MCF 10A (cell line): Measurements from ENCODE around the gene FCRL2. TPM values are rescaled to one million over a fixed set of nuclear protein-coding genes. Genes with fewer than 3 reads are reported as not detected.
"Not testable (repeated sequence)": the region's sequence is repeated elsewhere in the genome, so short reads cannot be mapped to it uniquely, and the experiment has no call there.

Experiments used
- BruUV-seq: library from RNA; stranded (reverse); fragments of 400-500 nt; replicated peaks from 2 replicates; lab custom pipeline; 2021; lab: Mats Ljungman, UMichigan
- CTCF ChIA-PET: fragments of 300-600 bp; sonication (Branson Sonifier 250); formaldehyde crosslinking; extraction: SDS; loops from one replicate; lab custom pipeline; 2021; ENCODE audit warnings: antibody characterized with exemption, inconsistent platforms; lab: Yijun Ruan, JAX
- POLR2A ChIA-PET: fragments of 300-600, 350-650 bp; sonication (Branson Sonifier 250); formaldehyde crosslinking; extraction: SDS; loops from one replicate; lab custom pipeline; 2020; ENCODE audit warnings: antibody characterized with exemption, inconsistent platforms; lab: Yijun Ruan, JAX
- DNase-seq: peaks from one replicate; pipeline ENCODE4 v3.0.0-alpha.2; 2018; ENCODE audit not compliant: unreplicated experiment
- H3K27ac Mint-ChIP-seq: one replicate; pipeline ENCODE4 v1.8.0; 2022; ENCODE audit warnings: mild to moderate bottlenecking, low read depth, mixed read lengths; ENCODE audit not compliant: unreplicated experiment
- H3K27me3 Mint-ChIP-seq: one replicate; pipeline ENCODE4 v1.8.0; 2022; ENCODE audit warnings: mixed read lengths; ENCODE audit not compliant: insufficient read depth, unreplicated experiment
- H3K36me3 Mint-ChIP-seq: one replicate; pipeline ENCODE4 v1.8.0; 2022; ENCODE audit warnings: mild to moderate bottlenecking, moderate library complexity, mixed read lengths; ENCODE audit not compliant: insufficient read depth, unreplicated experiment
- H3K4me1 Mint-ChIP-seq: one replicate; pipeline ENCODE4 v1.8.0; 2022; ENCODE audit warnings: mixed read lengths; ENCODE audit not compliant: insufficient read depth, unreplicated experiment
- H3K4me3 Mint-ChIP-seq: one replicate; pipeline ENCODE4 v1.8.0; 2022; ENCODE audit warnings: mild to moderate bottlenecking, moderate library complexity, mixed read lengths; ENCODE audit not compliant: unreplicated experiment
- H3K9me3 Mint-ChIP-seq: one replicate; pipeline ENCODE4 v1.8.0; 2022; ENCODE audit warnings: mixed read lengths; ENCODE audit not compliant: unreplicated experiment
- intact Hi-C: fragments of 100-400 bp; cut with micrococcal nuclease; formaldehyde crosslinking; loops from 2 replicates; pipeline ENCODE4 v1.14.1; 2022
- total RNA-seq: library from RNA; stranded (reverse); gene quantifications from 2 replicates; pipeline ENCODE4 v1.2.3, GENCODE V29; 2022
- TF ChIP-seq, protein P1 (sequence below): fragments of 200-600 bp; IDR thresholded peaks from one replicate; pipeline ENCODE4 v1.8.0; 2022; ENCODE audit warnings: antibody characterized with exemption, mild to moderate bottlenecking; ENCODE audit not compliant: unreplicated experiment

The FCRL2 gene
- total RNA-seq, 1 experiment from 2014 or later = not detected

DNA sequence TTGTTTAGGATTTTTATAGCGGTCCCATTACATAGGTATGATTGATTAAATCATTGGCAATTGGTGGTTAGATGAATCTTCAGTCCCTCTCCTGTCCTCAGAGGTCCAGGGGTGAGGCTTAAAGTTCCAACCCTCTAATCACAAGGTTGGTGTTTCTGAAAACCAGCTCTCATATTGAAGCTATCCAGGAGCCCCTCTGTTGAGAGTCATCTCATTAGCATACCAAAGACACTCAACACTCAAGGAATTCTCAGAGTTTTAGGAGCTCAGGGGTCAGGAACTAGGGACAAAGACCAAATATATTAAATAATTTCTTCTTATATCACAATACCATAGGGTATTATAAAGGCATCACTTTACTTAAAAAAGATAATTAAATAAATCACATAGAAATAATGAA is 23.3 kb downstream of the FCRL2 start:
- BruUV-seq = no TSS peak
- DNase-seq = no peak
- H3K9me3 Mint-ChIP-seq = no peaks in the 10 kb centered on the region
- no peaks in the 10 kb centered on the region for H3K36me3 Mint-ChIP-seq
- intact Hi-C loops = no loop called here
- TF ChIP-seq, protein P1, sequence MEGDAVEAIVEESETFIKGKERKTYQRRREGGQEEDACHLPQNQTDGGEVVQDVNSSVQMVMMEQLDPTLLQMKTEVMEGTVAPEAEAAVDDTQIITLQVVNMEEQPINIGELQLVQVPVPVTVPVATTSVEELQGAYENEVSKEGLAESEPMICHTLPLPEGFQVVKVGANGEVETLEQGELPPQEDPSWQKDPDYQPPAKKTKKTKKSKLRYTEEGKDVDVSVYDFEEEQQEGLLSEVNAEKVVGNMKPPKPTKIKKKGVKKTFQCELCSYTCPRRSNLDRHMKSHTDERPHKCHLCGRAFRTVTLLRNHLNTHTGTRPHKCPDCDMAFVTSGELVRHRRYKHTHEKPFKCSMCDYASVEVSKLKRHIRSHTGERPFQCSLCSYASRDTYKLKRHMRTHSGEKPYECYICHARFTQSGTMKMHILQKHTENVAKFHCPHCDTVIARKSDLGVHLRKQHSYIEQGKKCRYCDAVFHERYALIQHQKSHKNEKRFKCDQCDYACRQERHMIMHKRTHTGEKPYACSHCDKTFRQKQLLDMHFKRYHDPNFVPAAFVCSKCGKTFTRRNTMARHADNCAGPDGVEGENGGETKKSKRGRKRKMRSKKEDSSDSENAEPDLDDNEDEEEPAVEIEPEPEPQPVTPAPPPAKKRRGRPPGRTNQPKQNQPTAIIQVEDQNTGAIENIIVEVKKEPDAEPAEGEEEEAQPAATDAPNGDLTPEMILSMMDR = no peak
- ChIA-PET CTCF (interaction anchor here (0.5 kb wide), 1 partner anchor 41 kb away, joined by 3 read pairs; no protein-coding TSS in a partner anchor), POLR2A (no interaction called here)
- no peak overlapping the region for H3K4me3 Mint-ChIP-seq
- H3K27me3 Mint-ChIP-seq = peaks cover 21% of the 10 kb centered on the region
- no peak overlapping the region for H3K27ac Mint-ChIP-seq
- no peaks in the 10 kb centered on the region for H3K4me1 Mint-ChIP-seq

DNA sequence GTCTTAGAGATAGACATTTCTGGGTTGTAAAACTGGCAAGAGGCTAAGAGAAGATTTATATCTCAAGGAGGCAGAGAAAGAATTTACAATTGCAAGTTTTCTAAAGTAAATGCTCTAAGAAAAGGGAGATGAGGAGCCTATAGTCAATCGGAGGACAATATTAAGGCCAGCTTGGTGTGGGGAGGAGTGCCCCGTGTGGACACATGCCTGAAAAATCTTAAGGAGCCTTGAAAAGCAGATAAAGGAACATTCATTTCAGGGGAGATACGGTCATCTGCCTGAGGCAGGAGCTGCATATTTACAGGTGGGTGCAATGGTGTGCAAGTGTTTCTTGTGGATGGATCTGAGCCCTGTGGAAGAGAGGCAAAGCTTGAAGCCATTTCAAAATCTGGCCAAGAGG is 25.6 kb downstream of the FCRL2 start:
- TF ChIP-seq, protein P1 = no peak
- Mint-ChIP-seq H3K4me3 (no peak overlapping the region), H3K4me1 (no peaks in the 10 kb centered on the region), H3K36me3 (no peaks in the 10 kb centered on the region), H3K9me3 (no peaks in the 10 kb centered on the region), H3K27ac (no peak overlapping the region), H3K27me3 (peaks cover 21% of the 10 kb centered on the region)
- intact Hi-C loops = no loop called here
- BruUV-seq = no TSS peak
- POLR2A ChIA-PET = no interaction called here
- no peak for DNase-seq
- CTCF ChIA-PET = interaction anchor here (0.6 to 1.2 kb wide), 3 partner anchors 60 to 1389 kb away, joined by 3 to 5 read pairs (median 3); no protein-coding TSS in a partner anchor

DNA sequence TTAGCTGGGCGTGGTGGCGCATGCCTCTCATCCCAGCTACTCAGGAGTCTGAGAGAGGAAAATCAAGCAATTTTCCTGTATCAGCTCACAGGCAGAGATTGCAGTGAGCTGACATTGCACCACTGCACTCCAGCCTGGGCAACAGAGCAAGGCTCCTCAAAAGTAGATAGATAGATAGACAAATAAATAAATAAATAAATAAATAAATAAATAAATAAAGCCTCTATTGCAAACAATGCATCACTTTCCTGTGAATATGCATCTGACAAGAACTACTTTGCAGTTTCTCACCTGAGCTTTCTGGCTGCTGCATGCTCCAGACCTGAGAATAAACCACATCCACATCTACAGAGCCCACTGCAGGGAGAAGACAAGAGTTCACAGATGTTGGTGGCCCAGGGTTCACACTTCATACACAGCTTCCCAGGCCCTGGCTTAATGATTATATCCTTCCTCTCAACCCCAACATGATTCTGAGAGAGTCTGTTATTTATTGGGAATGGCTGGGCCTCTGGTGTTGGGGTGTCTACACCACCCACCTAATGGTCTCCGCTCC is 28.6 kb downstream of the FCRL2 start:
- no TSS peak for BruUV-seq
- TF ChIP-seq, protein P1 = no peak

DNA sequence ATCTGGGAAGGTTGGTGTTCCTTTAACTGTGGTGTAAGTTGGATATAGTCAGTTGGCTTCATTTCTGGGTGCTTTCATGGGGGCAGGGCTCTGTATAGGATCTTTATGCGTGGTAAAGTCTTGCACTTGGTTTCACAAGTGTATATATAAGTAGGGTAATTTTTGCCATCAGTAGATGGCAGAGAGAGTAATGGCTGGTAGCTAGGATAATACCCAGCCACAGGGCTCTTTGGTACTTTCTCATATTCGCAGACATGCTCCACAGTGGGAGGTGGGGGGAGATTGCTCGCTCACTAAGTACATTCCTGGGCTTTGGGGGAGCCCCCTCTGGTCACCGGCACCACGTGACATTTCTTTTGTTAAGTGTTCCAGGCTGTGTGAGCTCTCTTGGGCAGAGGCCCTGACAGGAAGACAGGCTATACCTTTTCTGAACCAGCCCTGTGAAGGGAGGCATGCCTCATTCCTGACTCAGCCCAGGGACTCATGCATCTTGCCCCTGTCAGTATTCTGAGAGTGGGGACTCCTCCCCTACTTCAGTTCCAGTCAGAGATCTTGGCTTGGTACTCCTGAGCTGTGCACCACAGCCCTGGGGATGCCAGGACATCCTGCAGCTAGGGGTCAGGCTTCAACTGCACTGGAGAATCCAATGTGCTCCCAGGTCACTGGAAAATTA is 37.6 kb downstream of the FCRL2 start:
- DNase-seq = no peak
- TF ChIP-seq, protein P1 = no peak
- CTCF ChIA-PET = no interaction called here
- Mint-ChIP-seq H3K27me3 (peaks cover 15% of the 10 kb centered on the region), H3K27ac (no peak overlapping the region), H3K36me3 (no peaks in the 10 kb centered on the region), H3K4me1 (no peaks in the 10 kb centered on the region), H3K9me3 (no peaks in the 10 kb centered on the region), H3K4me3 (no peak overlapping the region)
- POLR2A ChIA-PET = no interaction called here
- BruUV-seq = no TSS peak
- intact Hi-C loops = no loop called here

More for the DNA sequence above, 28.6 kb downstream of the FCRL2 start:
- Mint-ChIP-seq H3K4me3 (no peak overlapping the region), H3K4me1 (no peaks in the 10 kb centered on the region), H3K9me3 (no peaks in the 10 kb centered on the region), H3K27me3 (peaks cover 21% of the 10 kb centered on the region), H3K36me3 (no peaks in the 10 kb centered on the region), H3K27ac (no peak overlapping the region)
- CTCF ChIA-PET = interaction anchor here (1.0 kb wide), 1 partner anchor 199 kb away, joined by 3 read pairs; no protein-coding TSS in a partner anchor
- POLR2A ChIA-PET = no interaction called here
- intact Hi-C loops = no loop called here
- DNase-seq = no peak

DNA sequence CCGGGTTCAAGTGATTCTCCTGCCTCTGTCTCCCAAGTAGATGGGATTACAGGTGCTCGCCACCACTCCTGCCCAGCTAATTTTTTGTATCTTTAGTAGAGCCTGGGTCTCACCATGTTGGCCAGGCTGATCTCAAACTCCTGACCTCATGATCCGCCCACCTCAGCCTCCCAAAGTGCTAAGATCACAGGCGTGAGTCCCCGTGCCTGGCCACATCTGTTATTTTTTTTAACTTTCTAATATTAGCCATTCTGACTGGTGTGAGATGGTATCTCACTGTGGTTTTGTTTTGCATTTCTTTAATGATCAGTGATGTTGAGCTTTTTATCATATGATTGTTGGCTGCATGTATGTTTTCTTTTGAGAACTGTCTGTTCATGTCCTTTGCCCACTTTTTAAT is 40.9 kb downstream of the FCRL2 start:
- H3K4me1 Mint-ChIP-seq, H3K36me3 Mint-ChIP-seq, DNase-seq, BruUV-seq, H3K27ac Mint-ChIP-seq, H3K4me3 Mint-ChIP-seq, POLR2A ChIA-PET, intact Hi-C loops, CTCF ChIA-PET, H3K9me3 Mint-ChIP-seq: not testable (repeated sequence)
- H3K27me3 Mint-ChIP-seq = peaks cover 15% of the 10 kb centered on the region
